K562 (cell line): ENCODE results near the gene YBX2.

Experiments used
- BCLAF1 ChIP-seq, 2 experiments: fragments of 450-650 bp in 1 of 2; IDR thresholded peaks; 2 replicates each; pipeline ENCODE4 v1.6.1; 2011 to 2017; ENCODE audit warnings: low read depth in 2 of 2, antibody characterized with exemption in 1 of 2, borderline replicate concordance in 1 of 2, low read length in 1 of 2, mild to moderate bottlenecking in 1 of 2, mixed read lengths in 1 of 2; ENCODE audit not compliant: control insufficient read depth in 1 of 2
- BRD9 ChIP-seq: fragments of 450-650 bp; IDR thresholded peaks from 2 replicates; pipeline ENCODE4 v1.6.1; 2018; ENCODE audit warnings: low read depth; ENCODE audit not compliant: partially characterized antibody
- IRF9 ChIP-seq: fragments of 450-650 bp; IDR thresholded peaks from 2 replicates; pipeline ENCODE4 v1.6.1; 2016; ENCODE audit warnings: missing biosample characterization, missing genetic modification characterization
- NFE2L1 ChIP-seq: fragments of 450-650 bp; IDR thresholded peaks from 2 replicates; pipeline ENCODE4 v1.6.1; 2016; ENCODE audit warnings: missing genetic modification characterization, low read depth, mild to moderate bottlenecking, missing compliant biosample characterization, moderate library complexity, borderline replicate concordance
- NFRKB ChIP-seq: fragments of 450-650 bp; IDR thresholded peaks from 2 replicates; pipeline ENCODE4 v1.6.1; 2016; ENCODE audit warnings: low read depth
- POLR2AphosphoS5 ChIP-seq: IDR thresholded peaks from 2 replicates; pipeline ENCODE4 v1.6.1; 2011; ENCODE audit warnings: mild to moderate bottlenecking, low read depth, low read length, moderate library complexity; ENCODE audit not compliant: control insufficient read depth, insufficient read depth
- REST ChIP-seq, 2 experiments: fragments of 450-650 bp; formaldehyde crosslinking in 1 of 2; IDR thresholded peaks; 2 replicates each; pipeline versions ENCODE4 v1.4.0 to v1.6.1; 2014 to 2020; ENCODE audit warnings: mild to moderate bottlenecking in 2 of 2, borderline replicate concordance in 1 of 2, low read depth in 1 of 2
- STAG1 ChIP-seq: sonication (generic); formaldehyde crosslinking; IDR thresholded peaks from 2 replicates; pipeline ENCODE4 v1.5.0; 2020; ENCODE audit warnings: missing genetic modification reagents, borderline replicate concordance
- TARDBP ChIP-seq: fragments of 450-650 bp; IDR thresholded peaks from 2 replicates; pipeline ENCODE4 v1.6.1; 2016
- TBP ChIP-seq: optimal IDR thresholded peaks from 2 replicates; pipeline ENCODE3; 2011; ENCODE audit warnings: low read depth, low read length, improper control_type of control experiment
- ZNF232 ChIP-seq: sonication (generic); formaldehyde crosslinking; IDR thresholded peaks from 2 replicates; pipeline ENCODE4 v1.8.0; 2022; ENCODE audit warnings: mild to moderate bottlenecking, missing genetic modification reagents
- ZNF24 ChIP-seq: fragments of 450-650 bp; IDR thresholded peaks from 2 replicates; pipeline ENCODE4 v1.6.1; 2016
- TF ChIP-seq, protein P1 (sequence below): IDR thresholded peaks from 2 replicates; pipeline ENCODE4 v1.6.1; 2012; ENCODE audit warnings: low read depth, low read length, improper control_type of control experiment, borderline replicate concordance

DNA sequence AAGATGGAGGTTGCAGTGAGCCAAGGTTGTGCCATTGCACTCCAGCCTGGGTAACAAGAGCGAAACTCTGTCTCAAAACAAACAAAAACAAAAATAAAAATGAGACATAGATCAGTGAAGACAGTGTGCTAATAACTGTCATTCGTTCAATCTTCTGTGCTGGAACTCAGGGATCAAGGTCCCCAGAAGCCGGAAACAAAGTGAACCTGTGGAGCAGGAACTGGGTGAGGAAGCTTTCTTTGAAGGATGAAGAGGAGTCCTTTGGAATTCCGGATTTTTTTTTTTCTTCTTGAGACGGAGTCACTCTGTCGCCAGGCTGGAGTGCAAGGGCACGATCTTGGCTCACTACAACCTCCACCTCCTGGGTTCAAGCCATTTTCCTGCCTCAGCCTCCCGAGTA is 15.0 kb downstream of the YBX2 start:
- TF ChIP-seq STAG1 (CRISPR knock-in tag) (no peak), BRD9 (no peak), NFE2L1 (tag) (no peak), POLR2AphosphoS5 (no peak), TBP (no peak), BCLAF1 (IDR thresholded peaks at IDR 0.05; ENCODE audit: borderline replicate concordance in 1 of 2, control insufficient read depth in 1 of 2, low read depth in 2 of 2, low read length in 1 of 2) (no peak), ZNF24 (no peak), ZNF232 (no peak), NFRKB (no peak), TARDBP (no peak), IRF9 (tag) (no peak), REST (IDR thresholded peaks at IDR 0.05; ENCODE audit: borderline replicate concordance) (no peak), REST (CRISPR knock-in tag; IDR thresholded peaks at IDR 0.05; ENCODE audit: low read depth) (no peak)
- TF ChIP-seq, protein P1, sequence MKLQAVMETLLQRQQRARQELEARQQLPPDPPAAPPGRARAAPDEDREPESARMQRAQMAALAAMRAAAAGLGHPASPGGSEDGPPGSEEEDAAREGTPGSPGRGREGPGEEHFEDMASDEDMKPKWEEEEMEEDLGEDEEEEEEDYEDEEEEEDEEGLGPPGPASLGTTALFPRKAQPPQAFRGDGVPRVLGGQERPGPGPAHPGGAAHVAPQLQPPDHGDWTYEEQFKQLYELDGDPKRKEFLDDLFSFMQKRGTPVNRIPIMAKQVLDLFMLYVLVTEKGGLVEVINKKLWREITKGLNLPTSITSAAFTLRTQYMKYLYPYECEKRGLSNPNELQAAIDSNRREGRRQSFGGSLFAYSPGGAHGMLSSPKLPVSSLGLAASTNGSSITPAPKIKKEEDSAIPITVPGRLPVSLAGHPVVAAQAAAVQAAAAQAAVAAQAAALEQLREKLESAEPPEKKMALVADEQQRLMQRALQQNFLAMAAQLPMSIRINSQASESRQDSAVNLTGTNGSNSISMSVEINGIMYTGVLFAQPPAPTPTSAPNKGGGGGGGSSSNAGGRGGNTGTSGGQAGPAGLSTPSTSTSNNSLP = no peak
